Globus pallidus (tissue), 1 donor: ENCODE data around the gene RPS28.
"Not testable (repeated sequence)": the region's sequence is repeated elsewhere in the genome, so short reads cannot be mapped to it uniquely, and the experiment has no call there.

Source experiments
- DNase-seq: peaks from one replicate; pipeline ENCODE4 v3.0.0-alpha.2; 2015; ENCODE audit warnings: low spot score

The RPS28 gene

GRCh38 chr19:8320564-8321066 lies 681 bp upstream of the RPS28 start:
- no peak for DNase-seq

GRCh38 chr19:8321986-8322637 lies 816 bp downstream of the RPS28 start:
- DNase-seq: no peak

DNA sequence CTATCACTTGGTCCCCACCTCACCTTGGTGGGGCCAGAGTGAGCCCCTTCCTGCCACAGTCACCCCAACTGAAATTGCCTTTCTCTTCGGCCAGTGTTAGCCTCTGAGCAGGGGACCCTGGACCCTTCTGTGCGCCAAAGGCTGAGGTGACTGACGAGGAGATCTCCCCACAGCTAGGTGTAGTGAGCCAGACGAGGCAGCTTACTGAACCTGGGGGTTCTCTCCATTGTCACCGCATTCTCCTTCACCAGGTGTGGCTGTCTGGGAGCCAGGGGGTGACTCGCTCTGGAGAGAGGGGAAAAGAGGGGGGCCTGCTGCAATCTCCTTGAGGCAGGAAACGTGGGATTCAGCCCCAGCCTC lies 1.3 kb downstream of the RPS28 start:
- DNase-seq: no peak

DNA sequence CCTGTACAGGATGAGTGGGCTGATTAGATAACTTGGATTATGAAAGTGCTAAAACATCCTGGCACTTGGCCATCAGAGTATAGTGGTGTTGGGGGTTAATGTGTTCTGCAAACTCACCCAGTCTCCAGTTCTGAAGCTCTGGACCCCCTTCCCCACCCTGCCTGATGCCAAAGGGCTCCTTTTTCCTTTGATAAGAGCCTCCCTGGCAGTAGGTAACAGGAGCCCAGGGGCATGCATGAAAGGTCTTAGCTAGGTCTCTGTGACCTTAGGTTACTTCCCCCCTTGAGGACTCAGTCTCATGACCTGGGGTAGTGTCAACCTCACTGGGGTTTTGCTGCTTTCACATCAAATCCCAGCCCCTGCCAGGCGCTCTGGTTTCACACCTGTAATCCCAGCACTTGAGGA lies 2.5 kb downstream of the RPS28 start:
- DNase-seq: no peak

- no peak for DNase-seq
Observed at GRCh38 chr19:8324186-8325050, 3.1 kb downstream of the RPS28 start.

DNA sequence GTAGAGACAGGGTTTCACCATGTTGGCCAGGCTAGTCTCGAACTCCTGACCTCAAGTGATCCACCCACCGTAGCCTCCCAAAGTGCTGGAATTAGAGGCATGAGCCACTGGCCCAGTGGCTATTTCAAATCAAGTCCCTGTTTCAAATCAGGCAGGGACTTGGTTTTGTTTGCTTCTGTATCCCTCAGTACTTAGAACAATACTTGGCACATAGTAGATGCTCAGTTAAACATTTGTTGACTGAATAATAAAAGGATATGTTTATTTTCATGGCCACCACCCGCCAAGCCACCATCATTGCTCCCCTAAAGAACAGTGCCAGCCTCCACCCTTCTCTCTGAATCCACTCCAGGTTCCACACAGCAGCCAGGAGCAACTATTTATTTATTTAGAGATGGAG lies 4.2 kb downstream of the RPS28 start:
- no peak for DNase-seq

GRCh38 chr19:8329996-8330395 lies 8.7 kb downstream of the RPS28 start:
- DNase-seq: no peak

GRCh38 chr19:8331263-8331845 lies 10.1 kb downstream of the RPS28 start:
- DNase-seq: no peak

DNA sequence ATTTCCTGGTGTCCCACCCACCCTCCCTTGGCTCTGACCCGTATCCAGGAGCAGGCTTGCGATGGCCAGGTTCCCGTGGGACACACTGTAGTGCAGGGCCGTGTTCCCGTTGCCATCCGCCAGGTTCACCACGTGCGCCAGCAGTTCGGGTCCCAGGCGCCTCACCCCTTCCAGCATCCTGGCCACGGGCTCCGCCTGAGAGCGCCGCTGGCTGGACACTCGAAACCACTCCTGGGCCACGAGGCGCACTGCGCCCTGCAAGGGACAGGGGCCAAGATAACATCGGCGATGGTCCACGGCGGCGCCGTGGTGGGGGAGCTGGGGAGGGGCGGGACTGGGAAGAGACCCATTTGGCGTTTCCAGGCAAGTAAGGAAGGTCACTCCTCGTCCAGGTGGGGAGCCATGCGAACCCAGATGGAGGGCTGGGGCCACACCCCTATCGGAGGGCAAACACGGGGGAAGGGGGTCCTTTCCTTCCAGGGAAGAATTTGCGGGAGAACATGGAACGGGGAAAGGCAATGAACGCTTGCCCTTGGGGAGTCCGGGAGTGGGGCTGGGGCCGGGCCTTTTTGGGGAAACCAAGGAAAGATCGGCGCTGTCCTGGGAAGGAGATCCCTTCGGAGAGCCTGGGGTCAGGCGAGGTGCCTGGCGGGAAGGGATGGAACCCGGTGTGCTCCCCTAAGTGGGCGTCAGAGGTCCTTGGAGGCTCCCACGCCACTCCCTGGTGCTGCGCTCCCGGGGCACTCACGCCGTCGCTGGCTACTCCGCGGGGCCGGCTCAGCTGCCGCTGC lies 11.9 kb downstream of the RPS28 start:
- no peak for DNase-seq

DNA sequence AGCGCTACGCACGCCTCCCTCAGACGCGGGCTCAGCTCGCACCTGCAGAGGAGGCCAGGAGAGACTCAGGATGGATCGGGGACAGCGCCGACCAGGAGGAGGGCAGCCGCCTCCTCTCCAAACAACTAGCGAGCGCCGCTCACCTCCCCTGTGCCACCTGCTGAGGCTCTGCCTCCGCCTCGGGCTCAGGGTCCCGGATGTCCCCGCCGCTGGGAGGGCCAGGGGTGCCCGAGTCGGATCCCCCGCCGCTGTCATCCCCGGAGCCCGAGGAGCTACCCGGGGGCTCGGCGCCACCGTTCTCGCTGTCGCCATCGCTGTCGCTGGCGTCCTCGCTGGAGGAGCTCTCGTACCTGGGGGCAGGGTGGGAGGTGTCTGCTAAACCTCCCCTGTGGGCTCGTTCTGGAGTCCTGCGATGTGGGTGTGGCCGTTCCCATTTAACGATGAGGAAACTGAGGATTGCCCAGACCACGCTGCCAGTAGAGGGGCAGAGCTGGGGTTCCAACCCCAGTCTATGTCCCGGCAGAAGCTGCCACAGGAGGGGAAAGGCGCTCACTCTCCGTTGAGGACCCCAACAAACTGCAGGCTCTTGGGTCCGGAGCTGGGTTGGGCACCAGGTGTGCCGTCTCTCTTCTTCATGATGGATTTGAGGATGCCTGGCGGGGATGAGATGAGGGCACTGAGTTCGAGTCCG lies 12.6 kb downstream of the RPS28 start:
- DNase-seq: no peak

- DNase-seq: no peak
Observed at GRCh38 chr19:8334458-8335342, 13.4 kb downstream of the RPS28 start.

DNA sequence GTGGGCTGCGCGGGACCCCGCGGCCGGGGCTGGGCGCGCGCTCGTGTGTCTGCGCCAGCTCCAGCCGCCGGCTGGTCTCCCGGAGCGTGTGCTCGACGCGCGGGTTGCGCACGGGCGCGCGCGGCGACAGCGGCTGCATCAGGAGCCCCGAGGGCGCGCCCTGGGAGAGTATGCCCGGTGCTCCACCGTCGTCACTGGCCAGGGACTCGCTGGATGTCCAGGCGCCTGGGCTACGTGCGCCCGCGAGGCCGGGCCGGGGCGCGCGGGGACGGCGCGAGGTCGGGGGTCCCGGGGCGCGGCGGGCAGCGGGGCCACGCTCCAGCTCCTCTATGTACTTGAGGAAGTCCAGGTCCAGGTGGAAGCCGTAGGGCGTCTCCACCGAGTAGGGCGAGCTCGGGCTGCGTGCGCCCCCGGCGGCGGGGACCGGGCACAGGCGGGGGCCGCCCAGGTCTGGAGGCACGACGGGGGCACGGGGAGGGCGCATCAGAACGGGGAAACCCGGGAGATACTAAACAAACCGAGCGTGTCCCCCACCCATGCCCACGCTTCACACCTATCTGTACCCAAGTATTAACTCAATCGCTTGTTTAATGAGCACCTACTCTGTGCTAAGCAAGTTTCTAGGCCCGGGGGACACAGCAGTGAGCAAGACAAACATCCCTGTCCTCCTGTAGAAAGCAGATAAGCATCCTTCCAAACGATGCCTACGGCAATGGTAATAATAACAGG lies 14.2 kb downstream of the RPS28 start:
- no peak for DNase-seq

DNA sequence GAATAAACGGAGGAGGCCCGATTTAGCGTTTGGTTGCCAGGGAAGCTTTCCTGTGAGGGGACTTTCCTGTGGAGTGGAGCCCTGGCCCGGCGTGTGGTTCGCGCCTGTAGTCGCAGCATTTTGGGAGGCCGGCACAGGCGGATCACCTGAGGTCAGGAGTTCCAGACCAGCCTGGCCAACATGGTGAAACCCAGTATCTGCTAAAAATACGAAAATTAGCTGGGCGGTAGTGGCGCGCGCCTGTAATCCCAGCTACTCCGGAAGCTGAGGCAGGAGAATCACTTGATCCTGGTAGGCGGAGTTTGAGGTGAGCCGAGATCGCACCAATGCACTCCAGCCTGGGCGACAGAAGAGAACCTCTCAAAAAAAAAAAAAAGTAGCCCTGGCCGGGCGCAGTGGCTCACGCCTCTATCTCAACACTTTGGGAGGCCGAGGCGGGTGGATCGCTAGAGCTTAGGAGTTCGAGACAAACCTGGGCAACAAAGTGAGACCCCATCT lies 14.8 kb downstream of the RPS28 start:
- no peak for DNase-seq

DNA sequence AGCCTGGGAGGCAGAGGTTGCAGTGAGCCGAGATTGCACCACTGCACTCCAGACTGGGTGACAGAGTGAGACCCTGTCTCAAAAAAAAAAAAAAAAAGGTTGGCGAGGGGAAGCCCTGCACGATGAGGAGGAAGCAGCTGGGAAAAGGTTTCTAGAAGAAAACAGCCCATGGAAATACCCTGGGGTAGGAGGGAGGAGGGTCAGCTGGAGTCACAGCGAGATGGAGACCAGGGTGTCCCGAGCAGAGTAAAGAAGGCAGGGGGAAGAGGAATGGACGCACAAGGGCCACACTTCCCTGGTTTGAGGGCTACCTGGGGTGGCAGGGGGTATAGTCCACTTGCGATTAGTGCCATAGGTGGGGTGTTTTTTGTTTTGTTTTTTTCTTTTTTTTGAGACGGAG lies 15.4 kb downstream of the RPS28 start:
- no peak for DNase-seq

- no peak for DNase-seq
Observed at GRCh38 chr19:8337728-8338127, 16.4 kb downstream of the RPS28 start.

DNA sequence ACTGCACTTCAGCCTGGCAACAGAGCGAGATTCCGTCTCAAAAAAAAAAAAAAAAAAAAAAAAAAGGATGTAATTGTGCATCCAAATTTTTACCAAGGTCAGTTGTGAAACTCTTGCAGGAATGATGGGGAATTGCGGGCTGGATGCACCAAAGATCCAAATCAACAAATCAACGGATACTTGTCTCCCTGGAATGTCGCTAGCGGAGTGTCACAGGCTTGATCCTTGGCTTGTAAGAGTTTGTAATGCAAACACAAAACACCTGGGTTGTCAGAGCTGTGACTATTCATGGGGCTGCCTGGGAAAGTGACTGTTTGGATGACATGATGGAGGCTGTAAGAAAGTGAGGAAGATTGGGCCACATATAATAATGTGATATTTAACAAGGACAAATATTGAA lies 17.5 kb downstream of the RPS28 start:
- DNase-seq: no peak

- no peak for DNase-seq
Observed at GRCh38 chr19:8340341-8341096, 19.2 kb downstream of the RPS28 start.

DNA sequence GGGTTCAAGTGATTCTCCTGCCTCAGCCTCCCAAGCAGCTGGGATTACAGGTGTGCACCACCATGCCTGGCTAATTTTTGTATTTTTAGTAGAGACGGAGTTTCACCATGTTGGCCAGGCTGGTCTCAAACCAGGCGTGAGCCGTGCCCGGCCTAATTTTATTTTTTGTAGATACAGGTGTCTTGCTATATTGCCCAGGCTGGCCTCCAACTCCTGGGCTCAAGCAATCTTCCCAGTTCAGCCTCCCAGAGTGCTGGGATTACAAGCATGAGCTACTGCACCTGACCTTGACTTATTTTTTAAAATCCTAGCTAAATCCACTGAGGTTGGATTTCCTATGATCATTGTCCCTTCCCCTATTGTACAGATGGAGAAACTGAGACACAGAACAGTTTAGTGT lies 20.2 kb downstream of the RPS28 start:
- DNase-seq: not testable (repeated sequence)

DNA sequence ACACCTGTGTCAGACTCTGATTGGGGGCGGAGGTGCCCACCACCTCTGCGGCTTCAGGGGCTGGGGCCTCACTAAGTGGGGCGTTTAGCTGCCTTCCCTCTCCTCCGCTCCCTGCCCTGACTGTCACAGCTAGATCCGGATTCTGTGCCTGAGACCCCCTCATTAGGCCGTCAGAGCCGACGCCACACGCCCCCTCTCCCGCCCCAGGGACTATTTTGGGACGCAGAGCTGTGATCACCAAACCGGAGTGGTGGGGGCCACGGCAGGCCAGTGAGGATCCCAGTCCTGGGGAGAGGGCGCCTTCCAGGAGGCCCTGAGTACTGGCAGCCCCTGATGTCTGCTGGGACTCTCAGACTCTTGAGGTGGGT lies 21.0 kb downstream of the RPS28 start:
- no peak for DNase-seq
